Fibroblast of lung (primary cell): Measurements from ENCODE around the gene PDIA5.

Experiments
- EZH2 ChIP-seq: IDR thresholded peaks from 2 replicates; pipeline ENCODE4 v1.5.1; 2012; ENCODE audit warnings: low read length, control low read depth, mild to moderate bottlenecking; ENCODE audit errors: missing control alignments
- TF ChIP-seq, protein P1 (sequence below), 2 donors: IDR thresholded peaks in 1 of 2; conservative IDR thresholded peaks in 1 of 2; 1 replicate in 1 of 2; 2 replicates in 1 of 2; pipeline ENCODE4 v1.5.1; 2011 to 2012; ENCODE audit warnings: low read length in 2 of 2, control low read depth in 1 of 2, inconsistent platforms in 1 of 2, low read depth in 1 of 2, mild to moderate bottlenecking in 1 of 2

DNA sequence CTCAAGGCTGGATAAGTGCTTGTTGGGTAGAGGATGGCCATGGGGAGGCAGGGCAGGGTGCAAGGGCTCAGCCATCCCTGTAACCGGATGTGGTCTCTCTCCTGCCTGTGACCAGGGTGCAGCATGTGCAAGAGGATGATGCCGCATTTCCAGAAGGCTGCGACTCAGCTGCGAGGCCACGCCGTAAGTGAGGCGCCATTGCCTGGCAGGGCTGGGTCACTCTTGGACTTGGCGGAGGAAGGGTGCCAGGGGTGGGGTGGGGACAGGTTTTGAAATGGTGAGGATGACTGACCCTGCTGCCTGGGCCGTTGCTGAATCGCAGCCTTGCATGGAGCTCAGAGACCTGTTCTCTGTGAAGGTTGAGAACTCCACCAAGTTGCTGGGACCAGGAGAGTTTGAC is 49.3 kb downstream of the PDIA5 start:
- TF ChIP-seq, protein P1, sequence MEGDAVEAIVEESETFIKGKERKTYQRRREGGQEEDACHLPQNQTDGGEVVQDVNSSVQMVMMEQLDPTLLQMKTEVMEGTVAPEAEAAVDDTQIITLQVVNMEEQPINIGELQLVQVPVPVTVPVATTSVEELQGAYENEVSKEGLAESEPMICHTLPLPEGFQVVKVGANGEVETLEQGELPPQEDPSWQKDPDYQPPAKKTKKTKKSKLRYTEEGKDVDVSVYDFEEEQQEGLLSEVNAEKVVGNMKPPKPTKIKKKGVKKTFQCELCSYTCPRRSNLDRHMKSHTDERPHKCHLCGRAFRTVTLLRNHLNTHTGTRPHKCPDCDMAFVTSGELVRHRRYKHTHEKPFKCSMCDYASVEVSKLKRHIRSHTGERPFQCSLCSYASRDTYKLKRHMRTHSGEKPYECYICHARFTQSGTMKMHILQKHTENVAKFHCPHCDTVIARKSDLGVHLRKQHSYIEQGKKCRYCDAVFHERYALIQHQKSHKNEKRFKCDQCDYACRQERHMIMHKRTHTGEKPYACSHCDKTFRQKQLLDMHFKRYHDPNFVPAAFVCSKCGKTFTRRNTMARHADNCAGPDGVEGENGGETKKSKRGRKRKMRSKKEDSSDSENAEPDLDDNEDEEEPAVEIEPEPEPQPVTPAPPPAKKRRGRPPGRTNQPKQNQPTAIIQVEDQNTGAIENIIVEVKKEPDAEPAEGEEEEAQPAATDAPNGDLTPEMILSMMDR (conservative IDR thresholded peaks at IDR 0.05 in 1 of 2, IDR thresholded peaks at IDR 0.05 in 1 of 2; ENCODE audit: low read depth in 1 of 2, low read length in 2 of 2), result no peak
- no peak for TF ChIP-seq EZH2
